ENCODE data around the gene LEMD2. TPM values are rescaled to one million over a fixed set of nuclear protein-coding genes. Genes with fewer than 3 reads are reported as not detected.

Gene LEMD2
- total and polyA plus RNA-seq, 2 donors (not counting 1 experiment from before 2014, with no cell fraction given) = 25.7 to 61.9 TPM

DNA sequence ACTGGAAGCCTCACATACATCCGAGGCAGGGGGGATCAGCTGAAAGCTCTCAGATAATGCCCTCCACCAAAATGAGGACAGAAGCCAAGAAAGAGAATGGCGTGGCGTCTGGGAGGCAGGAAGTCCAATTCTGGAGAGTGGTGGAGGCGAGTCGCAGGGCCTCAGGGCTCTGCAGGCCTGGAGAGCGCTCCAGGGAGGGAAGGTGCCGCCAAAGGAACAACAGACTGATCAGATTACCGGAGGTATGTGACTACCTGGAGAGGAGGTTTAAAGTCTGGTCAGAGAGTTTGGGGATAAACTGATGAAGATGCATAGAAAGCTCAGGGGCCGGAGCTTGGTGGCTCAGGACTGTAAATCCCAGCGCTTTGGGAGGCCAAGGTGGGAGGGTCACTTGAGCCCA, 31.0 kb downstream of the LEMD2 start:
- Histone ChIP-seq H3K4me1 (ENCODE audit: control insufficient read depth, extremely low read depth, insufficient read depth, low read length) (no peaks in the 10 kb centered on the region), H3K79me2 (ENCODE audit: control insufficient read depth, insufficient read depth, low read length) (no peaks in the 10 kb centered on the region), H3K4me2 (ENCODE audit: extremely low read depth, insufficient read depth, low read length) (no peak overlapping the region), H4K20me1 (ENCODE audit: control insufficient read depth, extremely low read depth, insufficient read depth, low read length) (no peaks in the 10 kb centered on the region), H3K27me3 (ENCODE audit: control insufficient read depth, insufficient read depth, low read length) (no peaks in the 10 kb centered on the region), H3K9me3 (ENCODE audit: control insufficient read depth, insufficient read depth, low read depth, low read length) (no peaks in the 10 kb centered on the region), H3K36me3 (ENCODE audit: control insufficient read depth, insufficient read depth, low read length) (no peaks in the 10 kb centered on the region), H3K4me3 (replicated peaks in 1 of 4; ENCODE audit: control extremely low read depth in 1 of 4, insufficient read depth in 1 of 4, low read depth in 3 of 4, low read length in 4 of 4) (no peak overlapping the region), H3K9ac (ENCODE audit: insufficient read depth, low read length) (no peak overlapping the region), H3K27ac (ENCODE audit: insufficient read depth, low read length) (no peak overlapping the region), H2AFZ (ENCODE audit: low read length) (no peak overlapping the region)
- no peak for DNase-seq (ENCODE audit: low read depth in 2 of 2)
- no peak for TF ChIP-seq EZH2 (IDR thresholded peaks at IDR 0.05; ENCODE audit: low read length, missing control alignments)
- TF ChIP-seq, protein P1, sequence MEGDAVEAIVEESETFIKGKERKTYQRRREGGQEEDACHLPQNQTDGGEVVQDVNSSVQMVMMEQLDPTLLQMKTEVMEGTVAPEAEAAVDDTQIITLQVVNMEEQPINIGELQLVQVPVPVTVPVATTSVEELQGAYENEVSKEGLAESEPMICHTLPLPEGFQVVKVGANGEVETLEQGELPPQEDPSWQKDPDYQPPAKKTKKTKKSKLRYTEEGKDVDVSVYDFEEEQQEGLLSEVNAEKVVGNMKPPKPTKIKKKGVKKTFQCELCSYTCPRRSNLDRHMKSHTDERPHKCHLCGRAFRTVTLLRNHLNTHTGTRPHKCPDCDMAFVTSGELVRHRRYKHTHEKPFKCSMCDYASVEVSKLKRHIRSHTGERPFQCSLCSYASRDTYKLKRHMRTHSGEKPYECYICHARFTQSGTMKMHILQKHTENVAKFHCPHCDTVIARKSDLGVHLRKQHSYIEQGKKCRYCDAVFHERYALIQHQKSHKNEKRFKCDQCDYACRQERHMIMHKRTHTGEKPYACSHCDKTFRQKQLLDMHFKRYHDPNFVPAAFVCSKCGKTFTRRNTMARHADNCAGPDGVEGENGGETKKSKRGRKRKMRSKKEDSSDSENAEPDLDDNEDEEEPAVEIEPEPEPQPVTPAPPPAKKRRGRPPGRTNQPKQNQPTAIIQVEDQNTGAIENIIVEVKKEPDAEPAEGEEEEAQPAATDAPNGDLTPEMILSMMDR (conservative IDR thresholded peaks at IDR 0.05 in 1 of 2, IDR thresholded peaks at IDR 0.05 in 1 of 2; ENCODE audit: low read depth in 1 of 2, low read length in 2 of 2) = no peak

DNA sequence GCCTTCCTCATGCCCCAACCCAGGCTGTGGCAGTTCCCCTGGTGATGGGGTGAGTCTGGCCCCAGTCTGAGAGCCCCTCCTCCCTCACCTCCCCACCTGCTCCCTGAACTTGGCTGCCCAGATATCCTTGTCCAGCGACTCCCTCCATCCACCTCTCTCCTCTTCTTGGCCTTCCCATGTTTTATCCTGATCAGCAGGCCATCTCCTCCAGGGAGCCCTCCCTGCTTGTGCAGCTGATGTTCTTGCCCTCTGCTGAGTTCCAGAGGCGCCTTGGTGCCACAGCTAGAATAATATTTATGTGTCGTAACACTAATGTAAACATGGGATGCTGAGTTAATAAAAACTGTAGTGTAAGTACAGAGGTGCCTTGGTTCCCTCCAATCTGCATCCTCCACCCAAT, 31.8 kb downstream of the LEMD2 start:
- Histone ChIP-seq H3K79me2 (ENCODE audit: control insufficient read depth, insufficient read depth, low read length) (no peaks in the 10 kb centered on the region), H3K27ac (ENCODE audit: insufficient read depth, low read length) (no peak overlapping the region), H3K4me2 (ENCODE audit: extremely low read depth, insufficient read depth, low read length) (no peak overlapping the region), H3K27me3 (ENCODE audit: control insufficient read depth, insufficient read depth, low read length) (no peaks in the 10 kb centered on the region), H3K4me1 (ENCODE audit: control insufficient read depth, extremely low read depth, insufficient read depth, low read length) (no peaks in the 10 kb centered on the region), H2AFZ (ENCODE audit: low read length) (no peak overlapping the region), H4K20me1 (ENCODE audit: control insufficient read depth, extremely low read depth, insufficient read depth, low read length) (no peaks in the 10 kb centered on the region), H3K4me3 (replicated peaks in 1 of 4; ENCODE audit: control extremely low read depth in 1 of 4, insufficient read depth in 1 of 4, low read depth in 3 of 4, low read length in 4 of 4) (no peak overlapping the region), H3K36me3 (ENCODE audit: control insufficient read depth, insufficient read depth, low read length) (no peaks in the 10 kb centered on the region), H3K9ac (ENCODE audit: insufficient read depth, low read length) (no peak overlapping the region), H3K9me3 (ENCODE audit: control insufficient read depth, insufficient read depth, low read depth, low read length) (no peaks in the 10 kb centered on the region)
- no peak for TF ChIP-seq EZH2 (IDR thresholded peaks at IDR 0.05; ENCODE audit: low read length, missing control alignments)
- TF ChIP-seq, protein P1 (conservative IDR thresholded peaks at IDR 0.05 in 1 of 2, IDR thresholded peaks at IDR 0.05 in 1 of 2; ENCODE audit: low read depth in 1 of 2, low read length in 2 of 2) = no peak
- no peak for DNase-seq (ENCODE audit: low read depth in 2 of 2)

DNA sequence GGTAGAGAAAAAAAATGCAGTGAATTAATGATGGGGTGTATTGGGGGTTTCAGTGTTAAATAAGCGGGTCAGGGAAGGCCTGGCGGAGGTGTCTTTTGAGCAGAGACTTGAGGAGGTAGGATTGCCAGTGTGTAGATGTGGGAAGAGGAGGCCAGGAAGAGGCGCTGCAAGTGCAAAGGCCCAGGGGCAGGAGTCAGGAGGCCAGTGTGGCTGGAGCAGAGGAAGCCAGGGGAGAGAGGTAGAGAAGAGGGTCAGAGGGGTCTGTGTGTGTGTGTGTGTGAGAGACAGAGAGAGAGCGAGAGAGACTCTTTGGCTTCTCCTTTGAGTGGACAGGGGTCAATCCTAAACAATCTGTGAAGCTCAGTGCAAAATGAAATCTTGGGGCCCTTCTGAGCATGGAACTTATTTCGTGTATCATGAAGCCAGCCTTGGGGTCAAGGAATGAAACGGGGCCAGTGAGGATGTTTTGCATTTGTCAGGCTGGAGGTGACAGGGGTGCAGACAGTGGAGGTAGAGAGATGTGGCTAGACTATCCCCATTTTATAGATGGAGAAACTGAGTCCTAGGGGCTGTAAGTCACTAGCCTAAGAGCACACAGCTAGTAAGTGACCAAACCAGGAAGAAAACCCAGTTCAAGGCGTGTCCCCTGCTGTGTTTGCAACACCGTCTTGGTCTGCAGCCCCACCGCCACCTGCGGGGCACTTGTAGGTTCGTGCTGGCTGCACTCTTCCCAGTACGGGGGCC, 32.5 kb downstream of the LEMD2 start:
- H3K4me3 ChIP-seq (replicated peaks in 1 of 4; ENCODE audit: control extremely low read depth in 1 of 4, insufficient read depth in 1 of 4, low read depth in 3 of 4, low read length in 4 of 4) = no peak overlapping the region
- H3K79me2 ChIP-seq (ENCODE audit: control insufficient read depth, insufficient read depth, low read length) = no peaks in the 10 kb centered on the region
- H3K9me3 ChIP-seq (ENCODE audit: control insufficient read depth, insufficient read depth, low read depth, low read length) = no peaks in the 10 kb centered on the region
- no peaks in the 10 kb centered on the region for H3K27me3 ChIP-seq (ENCODE audit: control insufficient read depth, insufficient read depth, low read length)
- H2AFZ ChIP-seq (ENCODE audit: low read length) = no peak overlapping the region
- no peak overlapping the region for H3K4me2 ChIP-seq (ENCODE audit: extremely low read depth, insufficient read depth, low read length)
- peaks cover 4% of the 10 kb centered on the region for H3K4me1 ChIP-seq (ENCODE audit: control insufficient read depth, extremely low read depth, insufficient read depth, low read length)
- TF ChIP-seq EZH2 (IDR thresholded peaks at IDR 0.05; ENCODE audit: low read length, missing control alignments) = no peak
- TF ChIP-seq, protein P1 (conservative IDR thresholded peaks at IDR 0.05 in 1 of 2, IDR thresholded peaks at IDR 0.05 in 1 of 2; ENCODE audit: low read depth in 1 of 2, low read length in 2 of 2) = no peak
- H3K9ac ChIP-seq (ENCODE audit: insufficient read depth, low read length) = no peak overlapping the region
- H3K27ac ChIP-seq (ENCODE audit: insufficient read depth, low read length) = no peak overlapping the region
- DNase-seq (ENCODE audit: low read depth in 2 of 2) = no peak
- H4K20me1 ChIP-seq (ENCODE audit: control insufficient read depth, extremely low read depth, insufficient read depth, low read length) = no peaks in the 10 kb centered on the region
- no peaks in the 10 kb centered on the region for H3K36me3 ChIP-seq (ENCODE audit: control insufficient read depth, insufficient read depth, low read length)
